Lower lobe of right lung (tissue), 2 donors: ENCODE measurements around the gene HBP1. TPM values are rescaled to one million over a fixed set of nuclear protein-coding genes. Genes with fewer than 3 reads are reported as not detected.
"Not testable (repeated sequence)": the region's sequence is repeated elsewhere in the genome, so short reads cannot be mapped to it uniquely, and the experiment has no call there.

ENCODE experiments used
- ATAC-seq, 2 donors: fragments of 200-7000 bp; cut with Tn5 transposase; one replicate each; pipeline ENCODE4 v1.9.1; 2020 to 2022; ENCODE audit warnings: mild to moderate bottlenecking in 2 of 2, moderate library complexity in 2 of 2
- DNase-seq: peaks from one replicate; pipeline ENCODE4 v3.0.0-alpha.2; 2020
- H3K27ac ChIP-seq: fragments of 200-600 bp; one replicate; pipeline ENCODE4 v1.8.0; 2022
- H3K27me3 ChIP-seq: fragments of 200-600 bp; one replicate; pipeline ENCODE4 v1.8.0; 2022; ENCODE audit warnings: low read depth
- H3K36me3 ChIP-seq: fragments of 200-600 bp; one replicate; pipeline ENCODE4 v1.8.0; 2022; ENCODE audit warnings: mild to moderate bottlenecking
- H3K4me1 ChIP-seq: fragments of 200-600 bp; one replicate; pipeline ENCODE4 v1.8.0; 2022
- H3K4me3 ChIP-seq: fragments of 200-600 bp; one replicate; pipeline ENCODE4 v1.8.0; 2022; ENCODE audit warnings: mild to moderate bottlenecking
- H3K9me3 ChIP-seq: fragments of 200-600 bp; one replicate; pipeline ENCODE4 v1.8.0; 2022
- CTCF ChIP-seq: fragments of 200-600 bp; IDR thresholded peaks from one replicate; pipeline ENCODE4 v1.8.0; 2022; ENCODE audit warnings: antibody characterized with exemption, mild to moderate bottlenecking
- intact Hi-C: fragments of 100-400 bp; cut with DNase I; formaldehyde crosslinking; loops from one replicate; pipeline ENCODE4 v1.11.0; 2022
- total RNA-seq: library from RNA; stranded (reverse); fragmentation: NEBNext Ultra II Directional; extraction: Animal tissue kit (Norgen Biotek cat#: 25700); gene quantifications from one replicate; pipeline ENCODE4 v1.2.1, GENCODE V29; 2021
- donor health status: DM: no; HTN: yes; CAD: no; lungs with severe emphysema.

The HBP1 gene
- total RNA-seq, 1 donor from 2014 or later: 81.9 TPM

- no peak for ATAC-seq
- peaks cover 7% of the 10 kb centered on the region for H3K4me1 ChIP-seq
- intact Hi-C loops: loop anchor here (5.0 kb wide), 2 partner anchors 203 to 358 kb away; no protein-coding TSS in a partner anchor
- DNase-seq: no peak
- TF ChIP-seq CTCF: no peak
- H3K4me3 ChIP-seq: no peak overlapping the region
- H3K36me3 ChIP-seq: no peaks in the 10 kb centered on the region
- no peaks in the 10 kb centered on the region for H3K9me3 ChIP-seq
- H3K27me3 ChIP-seq: no peaks in the 10 kb centered on the region
- no peak overlapping the region for H3K27ac ChIP-seq
These were observed 18.9 kb upstream of the HBP1 start for GRCh38 chr7:107149863-107150262.

GRCh38 chr7:107150375-107151073, 18.3 kb upstream of the HBP1 start:
- Histone ChIP-seq H3K27me3 (no peaks in the 10 kb centered on the region), H3K4me3 (no peak overlapping the region), H3K9me3 (no peaks in the 10 kb centered on the region), H3K27ac (no peak overlapping the region), H3K4me1 (peaks cover 7% of the 10 kb centered on the region), H3K36me3 (no peaks in the 10 kb centered on the region)
- DNase-seq (peak; percentile 67), ATAC-seq (peak; percentile 77 to 79)
- intact Hi-C loops: loop anchor here (5.0 kb wide), 1 partner anchor 358 kb away; no protein-coding TSS in a partner anchor
- TF ChIP-seq CTCF: peak; percentile 66

- no peaks in the 10 kb centered on the region for H3K36me3 ChIP-seq
- intact Hi-C loops: loop anchor here (5.0 kb wide), 1 partner anchor 359 kb away; no protein-coding TSS in a partner anchor
- H3K27ac ChIP-seq: no peak overlapping the region
- ATAC-seq (no peak), DNase-seq (no peak)
- no peak for TF ChIP-seq CTCF
- no peaks in the 10 kb centered on the region for H3K27me3 ChIP-seq
- no peak overlapping the region for H3K4me3 ChIP-seq
- H3K4me1 ChIP-seq: peaks cover 7% of the 10 kb centered on the region
- no peaks in the 10 kb centered on the region for H3K9me3 ChIP-seq
These were observed 17.3 kb upstream of the HBP1 start for GRCh38 chr7:107151538-107151937.

- no peaks in the 10 kb centered on the region for H3K36me3 ChIP-seq
- DNase-seq (no peak), ATAC-seq (no peak)
- intact Hi-C loops: loop anchor here (5.0 kb wide), 1 partner anchor 360 kb away; no protein-coding TSS in a partner anchor
- no peak for TF ChIP-seq CTCF
- H3K27me3 ChIP-seq: no peaks in the 10 kb centered on the region
- no peak overlapping the region for H3K27ac ChIP-seq
- H3K4me3 ChIP-seq: no peak overlapping the region
- H3K9me3 ChIP-seq: no peaks in the 10 kb centered on the region
- H3K4me1 ChIP-seq: peaks cover 7% of the 10 kb centered on the region
These were observed 16.8 kb upstream of the HBP1 start for GRCh38 chr7:107152011-107152410.

- H3K4me1 ChIP-seq: no peaks in the 10 kb centered on the region
- no peaks in the 10 kb centered on the region for H3K27me3 ChIP-seq
- ATAC-seq (no peak), DNase-seq (no peak)
- H3K36me3 ChIP-seq: no peaks in the 10 kb centered on the region
- no peak overlapping the region for H3K4me3 ChIP-seq
- no peaks in the 10 kb centered on the region for H3K9me3 ChIP-seq
- intact Hi-C loops: loop anchor here (5.0 kb wide), 1 partner anchor 363 kb away; no protein-coding TSS in a partner anchor
- H3K27ac ChIP-seq: no peak overlapping the region
- TF ChIP-seq CTCF: no peak
These were observed 14.0 kb upstream of the HBP1 start for GRCh38 chr7:107154826-107155225.

GRCh38 chr7:107155726-107156125, 13.1 kb upstream of the HBP1 start:
- ATAC-seq, H3K4me3 ChIP-seq, H3K4me1 ChIP-seq, H3K36me3 ChIP-seq, H3K9me3 ChIP-seq, DNase-seq, H3K27me3 ChIP-seq, intact Hi-C loops, H3K27ac ChIP-seq: not testable (repeated sequence)
